ENCODE data around the gene TMEM184C. TPM values are rescaled to one million over a fixed set of nuclear protein-coding genes. Genes with fewer than 3 reads are reported as not detected.

The TMEM184C gene
- total RNA-seq, 1 experiment from 2014 or later, result 43.8 TPM

GRCh38 chr4:147633643-147634042 lies 16.4 kb downstream of the TMEM184C start:
- Histone ChIP-seq H2BK20ac (ENCODE audit: low read depth, low read length, poor library complexity, severe bottlenecking) (no peak overlapping the region), H3K9ac (ENCODE audit: extremely low read depth, insufficient read length, low read length) (no peak overlapping the region), H3K56ac (ENCODE audit: insufficient read length, low read depth, low read length) (no peak overlapping the region), H2BK5ac (ENCODE audit: insufficient read length, low read length) (no peak overlapping the region), H4K5ac (ENCODE audit: insufficient read length, low read depth, low read length) (no peak overlapping the region), H3K9me3 (ENCODE audit: control insufficient read depth, low read depth, low read length) (no peaks in the 10 kb centered on the region), H3K79me1 (ENCODE audit: insufficient read depth, low read depth, low read length, poor library complexity, severe bottlenecking) (no peaks in the 10 kb centered on the region), H3K4ac (ENCODE audit: low read depth, low read length) (no peak overlapping the region), H3K14ac (ENCODE audit: insufficient read depth, low read length) (no peak overlapping the region), H3K27me3 (ENCODE audit: insufficient read depth, low read length) (no peaks in the 10 kb centered on the region), H4K91ac (ENCODE audit: insufficient read length, low read depth, low read length) (no peak overlapping the region), H2AK5ac (ENCODE audit: insufficient read length, low read length) (no peak overlapping the region), H3K4me2 (ENCODE audit: insufficient read depth, insufficient read length, low read length) (no peak overlapping the region), H2BK120ac (ENCODE audit: low read depth, low read length, poor library complexity, severe bottlenecking) (no peak overlapping the region), H2BK15ac (ENCODE audit: low read depth, low read length) (no peak overlapping the region), H4K20me1 (ENCODE audit: control insufficient read depth, insufficient read depth, insufficient read length) (no peaks in the 10 kb centered on the region), H2BK12ac (ENCODE audit: insufficient read length, low read depth, low read length) (no peak overlapping the region), H3K79me2 (ENCODE audit: insufficient read depth, low read length) (no peaks in the 10 kb centered on the region), H3K23me2 (ENCODE audit: insufficient read length, low read depth, low read length, poor library complexity, severe bottlenecking) (no peaks in the 10 kb centered on the region), H4K8ac (replicated peaks; ENCODE audit: insufficient read length, low read depth, low read length) (no peak overlapping the region), H2AFZ (ENCODE audit: low read length) (no peak overlapping the region), H3K23ac (ENCODE audit: insufficient read length, low read depth, low read length) (no peak overlapping the region), H3K27ac (ENCODE audit: insufficient read length, low read depth, low read length) (no peak overlapping the region), H3K4me1 (ENCODE audit: insufficient read depth, low read length) (no peaks in the 10 kb centered on the region), H3K18ac (ENCODE audit: insufficient read length, low read depth, low read length) (no peak overlapping the region), H3T11ph (ENCODE audit: low read length) (no peak overlapping the region)
- Mint-ChIP-seq H3K9me3 (no peaks in the 10 kb centered on the region), H3K27ac (no peak overlapping the region), H3K4me3 (no peak overlapping the region), H3K36me3 (ENCODE audit: insufficient read depth in 1 of 3, low read depth in 3 of 3) (peaks cover 23 to 62% (median 56%) of the 10 kb centered on the region in 3 experiments), H3K4me1 (peaks cover 16 to 20% of the 10 kb centered on the region in 2 experiments), H3K27me3 (ENCODE audit: low read depth) (no peaks in the 10 kb centered on the region)
- no CpG with 5 or more reads among the region's 1 CpG for WGBS (ENCODE audit: extremely low coverage, insufficient read length, low lambda C conversion rate)
- TF ChIP-seq CTCF (conservative IDR thresholded peaks at IDR 0.05), result no peak
- DNase-seq, result no peak
